HCT116 (cell line): Measurements from ENCODE around the gene CTU2. TPM values are rescaled to one million over a fixed set of nuclear protein-coding genes. Genes with fewer than 3 reads are reported as not detected.

Experiments used
- ATAC-seq: fragments of 200-7000 bp; cut with Tn5 transposase; 2 replicates; pipeline ENCODE4 v1.9.1; 2020; ENCODE audit warnings: mild to moderate bottlenecking, moderate library complexity
- BruUV-seq: library from RNA; stranded (reverse); fragments of 400-500 nt; replicated peaks from 2 replicates; lab custom pipeline; 2021; lab: Mats Ljungman, UMichigan
- CTCF ChIA-PET: fragments of 300-600 bp; sonication (Branson Sonifier 250); formaldehyde crosslinking; loops from one replicate; lab custom pipeline; 2021; ENCODE audit warnings: antibody characterized with exemption; lab: Charles Lee
- POLR2A ChIA-PET: fragments of 300-600, 350-600 bp; sonication (Branson Sonifier 250); formaldehyde crosslinking; loops from one replicate; lab custom pipeline; 2021; ENCODE audit warnings: antibody characterized with exemption; lab: Charles Lee
- RAD21 ChIA-PET, 2 experiments: fragments of 300-600 bp; sonication (Branson Sonifier 250); formaldehyde crosslinking; loops; one replicate each; lab custom pipeline; 2023; ENCODE audit warnings: low total read pairs in 2 of 2; ENCODE audit not compliant: uncharacterized antibody in 2 of 2, unreplicated experiment in 2 of 2, low non-redundant PET in 1 of 2; lab: Charles Lee
- DNase-seq: peaks from one replicate; pipeline ENCODE4 v3.0.0-alpha.2; 2010; ENCODE audit warnings: low read depth, low spot score
- H2AFZ ChIP-seq: fragments of 200-600 bp; shearing (Covaris generic), sonication (generic); 2 replicates; pipeline ENCODE4 v1.6.1; 2017; ENCODE audit warnings: low read depth, mixed run types, mixed read lengths, antibody characterized with exemption, low read length; ENCODE audit not compliant: poor library complexity, severe bottlenecking
- H3K27ac ChIP-seq: 2 replicates; pipeline ENCODE4 v1.5.1; 2012; ENCODE audit warnings: low read depth, low read length
- H3K27me3 ChIP-seq: fragments of 200-600 bp; sonication (generic); 2 replicates; pipeline ENCODE4 v1.6.1; 2016; ENCODE audit warnings: mixed run types, low read length, mixed read lengths; ENCODE audit not compliant: insufficient read depth
- H3K36me3 ChIP-seq, 2 experiments: fragments of 200-500 bp in 1 of 2; fragments of 200-600 bp in 1 of 2; sonication (Bioruptor generic) in 1 of 2; sonication (generic) in 1 of 2; 2 replicates each; pipeline versions ENCODE4 v1.5.1 to v1.6.1; 2014 to 2016; ENCODE audit warnings: low read length in 2 of 2, inconsistent platforms in 1 of 2, mixed read lengths in 1 of 2, mixed run types in 1 of 2; ENCODE audit not compliant: insufficient read depth in 2 of 2, control insufficient read depth in 1 of 2
- H3K4me1 ChIP-seq, 2 experiments: fragments of 200-600 bp in 1 of 2; sonication (generic) in 1 of 2; 2 replicates each; pipeline versions ENCODE4 v1.5.1 to v1.6.1; 2012 to 2017; ENCODE audit warnings: low read length in 2 of 2, inconsistent platforms in 1 of 2, mild to moderate bottlenecking in 1 of 2, mixed read lengths in 1 of 2, mixed run types in 1 of 2, moderate library complexity in 1 of 2; ENCODE audit not compliant: insufficient read depth in 2 of 2, control insufficient read depth in 1 of 2
- H3K4me2 ChIP-seq: fragments of 200-600 bp; sonication (generic); 2 replicates; pipeline ENCODE4 v1.6.1; 2017; ENCODE audit warnings: mixed run types, low read length, mixed read lengths
- H3K4me3 ChIP-seq, 2 experiments: fragments of 200-600 bp in 1 of 2; sonication (generic) in 1 of 2; replicated peaks in 1 of 2; 2 replicates each; pipeline ENCODE4 v1.5.1; 2011 to 2016; ENCODE audit warnings: low read length in 2 of 2, control low read depth in 1 of 2, low read depth in 1 of 2, mild to moderate bottlenecking in 1 of 2, mixed read lengths in 1 of 2, mixed run types in 1 of 2
- H3K79me2 ChIP-seq: fragments of 200-600 bp; sonication (generic); 2 replicates; pipeline ENCODE4 v1.6.1; 2017; ENCODE audit warnings: mild to moderate bottlenecking, mixed run types, low read length, moderate library complexity, mixed read lengths; ENCODE audit not compliant: insufficient read depth
- H3K9ac ChIP-seq: fragments of 200-600 bp; sonication (generic); 2 replicates; pipeline ENCODE4 v1.6.1; 2016; ENCODE audit warnings: low read length, mixed read lengths
- H3K9me2 ChIP-seq: fragments of 200-600 bp; sonication (generic), shearing (Covaris generic); 2 replicates; pipeline ENCODE4 v1.6.1; 2017; ENCODE audit warnings: mixed run types, mild to moderate bottlenecking, moderate library complexity; ENCODE audit not compliant: insufficient read depth
- H3K9me3 ChIP-seq, 2 experiments: fragments of 200-500 bp in 1 of 2; fragments of 200-600 bp in 1 of 2; sonication (Bioruptor generic) in 1 of 2; sonication (generic) in 1 of 2; 2 replicates each; pipeline ENCODE4 v1.6.1; 2014 to 2017; ENCODE audit warnings: low read length in 2 of 2, mixed read lengths in 2 of 2, inconsistent platforms in 1 of 2, low read depth in 1 of 2, mild to moderate bottlenecking in 1 of 2, mixed run types in 1 of 2, moderate library complexity in 1 of 2; ENCODE audit not compliant: control insufficient read depth in 1 of 2, insufficient read depth in 1 of 2
- H4K20me1 ChIP-seq: fragments of 200-600 bp; sonication (generic), shearing (Covaris generic); 2 replicates; pipeline ENCODE4 v1.6.1; 2017; ENCODE audit warnings: mixed run types, mild to moderate bottlenecking, moderate library complexity; ENCODE audit not compliant: insufficient read depth
- ATF3 ChIP-seq: IDR thresholded peaks from 2 replicates; pipeline ENCODE4 v1.6.1; 2012
- CBX3 ChIP-seq: IDR thresholded peaks from 2 replicates; pipeline ENCODE4 v1.6.1; 2012; ENCODE audit warnings: low read depth
- CTCF ChIP-seq, 3 experiments: fragments of 200-600 bp in 1 of 3; sonication (generic) in 1 of 3; IDR thresholded peaks in 2 of 3; conservative IDR thresholded peaks in 1 of 3; 2 replicates each; pipeline ENCODE4 v1.5.1; 2012 to 2017; ENCODE audit warnings: low read depth in 2 of 3, low read length in 2 of 3, antibody characterized with exemption in 1 of 3, borderline replicate concordance in 1 of 3, control low read depth in 1 of 3, mild to moderate bottlenecking in 1 of 3, mixed read lengths in 1 of 3, mixed run types in 1 of 3, moderate library complexity in 1 of 3; ENCODE audit not compliant: insufficient read depth in 1 of 3
- EGR1 ChIP-seq: IDR thresholded peaks from 2 replicates; pipeline ENCODE4 v1.6.1; 2012; ENCODE audit warnings: low read depth
- EZH2phosphoT487 ChIP-seq: fragments of 200-600 bp; IDR thresholded peaks from 2 replicates; pipeline ENCODE4 v1.6.1; 2018; ENCODE audit warnings: antibody characterized with exemption, borderline replicate concordance
- FOSL1 ChIP-seq: IDR thresholded peaks from 2 replicates; pipeline ENCODE4 v1.6.1; 2012; ENCODE audit warnings: low read depth
- JUND ChIP-seq: IDR thresholded peaks from 2 replicates; pipeline ENCODE4 v1.6.1; 2012
- POLR2A ChIP-seq: IDR thresholded peaks from 2 replicates; pipeline ENCODE4 v1.7.0; 2011; ENCODE audit warnings: borderline replicate concordance; ENCODE audit not compliant: insufficient read depth, insufficient read length; ENCODE audit errors: extremely low read depth
- POLR2AphosphoS5 ChIP-seq: IDR thresholded peaks from 2 replicates; pipeline ENCODE4 v1.6.1; 2011; ENCODE audit warnings: mild to moderate bottlenecking, low read depth, low read length, moderate library complexity
- RAD21 ChIP-seq: IDR thresholded peaks from 2 replicates; pipeline ENCODE4 v1.6.1; 2012; ENCODE audit warnings: low read depth, mild to moderate bottlenecking
- REST ChIP-seq: IDR thresholded peaks from 2 replicates; pipeline ENCODE4 v1.6.1; 2012; ENCODE audit warnings: low read depth
- SIN3A ChIP-seq: IDR thresholded peaks from 2 replicates; pipeline ENCODE4 v1.6.1; 2012; ENCODE audit warnings: low read depth
- YY1 ChIP-seq: IDR thresholded peaks from 2 replicates; pipeline ENCODE4 v1.6.1; 2011; ENCODE audit warnings: low read length, low read depth, moderate library complexity, mild to moderate bottlenecking; ENCODE audit not compliant: insufficient replicate concordance; ENCODE audit errors: extremely low read depth
- ZBTB33 ChIP-seq: IDR thresholded peaks from 2 replicates; pipeline ENCODE4 v1.6.1; 2011; ENCODE audit warnings: mild to moderate bottlenecking, low read length, moderate library complexity; ENCODE audit not compliant: insufficient replicate concordance; ENCODE audit errors: extremely low read depth
- ZFX ChIP-seq: fragments of 450-650 bp; IDR thresholded peaks from 2 replicates; pipeline ENCODE4 v1.6.1; 2017
- intact Hi-C: fragments of 100-400 bp; cut with micrococcal nuclease; formaldehyde crosslinking; loops from 2 replicates; pipeline ENCODE4 v1.10.0; 2022
- total RNA-seq: library from RNA; stranded (reverse); gene quantifications from one replicate; pipeline ENCODE4 v1.2.1, GENCODE V29; 2021; ENCODE audit not compliant: unreplicated experiment

Gene CTU2
- total RNA-seq, 1 experiment from 2014 or later = 71.3 TPM

GRCh38 chr16:88715312-88716190 lies 9.2 kb downstream of the CTU2 start:
- no peak overlapping the region for H3K4me3 ChIP-seq
- CTCF ChIA-PET = interaction anchor here (0.8 kb wide), 1 partner anchor 22 kb away, joined by 4 read pairs; no protein-coding TSS in a partner anchor
- no peak overlapping the region; the same call in 1 of the 2 replicates for H3K27ac ChIP-seq
- no peaks in the 10 kb centered on the region for H3K27me3 ChIP-seq
- intact Hi-C loops = no loop called here
- RAD21 ChIA-PET = no interaction called here
- H3K9me3 ChIP-seq = no peaks in the 10 kb centered on the region
- no peaks in the 10 kb centered on the region for H3K9me2 ChIP-seq
- H3K4me2 ChIP-seq = no peak overlapping the region
- no peak for DNase-seq
- no peak overlapping the region for H3K9ac ChIP-seq
- peaks cover 0 to 5% of the 10 kb centered on the region in 2 experiments; a peak in 1 of 4 replicates for H3K4me1 ChIP-seq
- H3K36me3 ChIP-seq = peaks cover 45 to 69% of the 10 kb centered on the region in 2 experiments; a peak in 3 of 4 replicates
- no peak overlapping the region for H2AFZ ChIP-seq
- H4K20me1 ChIP-seq = 0 out of 2 replicates have a peak, but pooled peaks cover 3% of the 10 kb centered on the region
- POLR2A ChIA-PET = interaction anchor here (0.6 kb wide), 1 partner anchor 15 kb away, joined by 3 read pairs; no protein-coding TSS in a partner anchor
- BruUV-seq = no TSS peak
- TF ChIP-seq REST (no peak), POLR2A (no peak), RAD21 (no peak), ATF3 (no peak), CTCF (IDR thresholded peaks at IDR 0.05 in 2 of 3, conservative IDR thresholded peaks at IDR 0.05 in 1 of 3; ENCODE audit: borderline replicate concordance in 1 of 3, insufficient read depth in 1 of 3, low read depth in 2 of 3, low read length in 2 of 3) (no peak), EZH2phosphoT487 (no peak), POLR2AphosphoS5 (no peak), JUND (no peak), EGR1 (no peak), ZFX (no peak), SIN3A (no peak), YY1 (no peak), CBX3 (no peak), ZBTB33 (no peak), FOSL1 (no peak)
- H3K79me2 ChIP-seq = peaks cover 11% of the 10 kb centered on the region; the same call in 1 of the 2 replicates
- no peak for ATAC-seq
